WTC11 (cell line): Measurements from ENCODE around the gene IPO13. TPM values are rescaled to one million over a fixed set of nuclear protein-coding genes. Genes with fewer than 3 reads are reported as not detected.

Source experiments
- ATAC-seq: fragments of 200-7000 bp; cut with Tn5 transposase; 2 replicates; pipeline ENCODE4 v1.10.0; 2021; ENCODE audit warnings: mild to moderate bottlenecking, moderate library complexity
- CTCF ChIA-PET: fragments of 300-600 bp; sonication (Branson Sonifier 250); formaldehyde crosslinking; loops from one replicate; lab custom pipeline; 2021; ENCODE audit warnings: antibody characterized with exemption; lab: Charles Lee
- POLR2A ChIA-PET: fragments of 350-600 bp; sonication (Branson Sonifier 250); formaldehyde crosslinking; loops from one replicate; lab custom pipeline; 2021; ENCODE audit warnings: antibody characterized with exemption; lab: Charles Lee
- DNase-seq: peaks from one replicate; pipeline ENCODE4 v3.0.0; 2021; ENCODE audit warnings: low spot score
- H3K27ac Mint-ChIP-seq: 2 replicates; pipeline ENCODE4 v1.8.0; 2021; ENCODE audit warnings: mixed read lengths
- H3K27me3 Mint-ChIP-seq: 2 replicates; pipeline ENCODE4 v1.8.0; 2021; ENCODE audit warnings: low read depth, mild to moderate bottlenecking, moderate library complexity, mixed read lengths
- H3K36me3 Mint-ChIP-seq: 2 replicates; pipeline ENCODE4 v1.8.0; 2021; ENCODE audit warnings: mixed read lengths
- H3K4me1 Mint-ChIP-seq: 2 replicates; pipeline ENCODE4 v1.8.0; 2022; ENCODE audit warnings: mixed read lengths
- H3K4me3 Mint-ChIP-seq: 2 replicates; pipeline ENCODE4 v1.8.0; 2021; ENCODE audit warnings: mild to moderate bottlenecking, moderate library complexity, mixed read lengths
- H3K9me3 Mint-ChIP-seq: 2 replicates; pipeline ENCODE4 v1.8.0; 2021; ENCODE audit warnings: mixed read lengths
- CREM ChIP-seq: sonication (generic); formaldehyde crosslinking; IDR thresholded peaks from 2 replicates; pipeline ENCODE4 v1.8.1; 2022; ENCODE audit warnings: mild to moderate bottlenecking, missing genetic modification reagents, moderate library complexity
- EMX1 ChIP-seq: fragments of 250-450 bp; sonication (Bioruptor Pico); IDR thresholded peaks from 2 replicates; pipeline ENCODE4 v1.8.0; 2021; ENCODE audit warnings: mild to moderate bottlenecking
- FOXJ3 ChIP-seq: sonication (generic); formaldehyde crosslinking; IDR thresholded peaks from 2 replicates; pipeline ENCODE4 v1.9.0; 2021; ENCODE audit warnings: missing genetic modification reagents, mild to moderate bottlenecking, borderline replicate concordance
- GTF2I ChIP-seq: fragments of 250-450 bp; sonication (Bioruptor Pico); conservative IDR thresholded peaks from 2 replicates; pipeline ENCODE4 v1.4.0; 2021; ENCODE audit warnings: mild to moderate bottlenecking
- HMGA2 ChIP-seq: fragments of 250-450 bp; sonication (Bioruptor Pico); IDR thresholded peaks from 2 replicates; pipeline ENCODE4 v1.4.0; 2021; ENCODE audit warnings: mild to moderate bottlenecking, moderate library complexity
- IRF2 ChIP-seq: sonication (generic); formaldehyde crosslinking; IDR thresholded peaks from 2 replicates; pipeline ENCODE4 v1.8.0; 2022; ENCODE audit warnings: low read depth, missing genetic modification reagents, borderline replicate concordance
- JUN ChIP-seq: sonication (generic); formaldehyde crosslinking; IDR thresholded peaks from 2 replicates; pipeline ENCODE4 v1.8.0; 2023; ENCODE audit warnings: mild to moderate bottlenecking, missing genetic modification reagents
- MXD4 ChIP-seq: fragments of 250-450 bp; sonication (Bioruptor Pico); IDR thresholded peaks from 2 replicates; pipeline ENCODE4 v1.8.0; 2021; ENCODE audit warnings: mild to moderate bottlenecking, moderate library complexity, borderline replicate concordance
- NFE2L1 ChIP-seq: sonication (generic); formaldehyde crosslinking; IDR thresholded peaks from 2 replicates; pipeline ENCODE4 v1.8.1; 2023; ENCODE audit warnings: missing genetic modification reagents
- NFYB ChIP-seq: sonication (generic); formaldehyde crosslinking; conservative IDR thresholded peaks from 2 replicates; pipeline ENCODE4 v1.8.0; 2022; ENCODE audit warnings: low read depth, missing genetic modification reagents
- PREB ChIP-seq: sonication (generic); formaldehyde crosslinking; IDR thresholded peaks from 2 replicates; pipeline ENCODE4 v1.8.1; 2022; ENCODE audit warnings: mild to moderate bottlenecking, missing genetic modification reagents, moderate library complexity, borderline replicate concordance
- RORB ChIP-seq: fragments of 250-450 bp; sonication (Bioruptor Pico); IDR thresholded peaks from 2 replicates; pipeline ENCODE4 v1.9.0; 2021; ENCODE audit warnings: mild to moderate bottlenecking
- SMAD3 ChIP-seq: sonication (generic); formaldehyde crosslinking; IDR thresholded peaks from 2 replicates; pipeline ENCODE4 v1.8.0; 2022; ENCODE audit warnings: missing genetic modification reagents, mild to moderate bottlenecking, borderline replicate concordance
- STAT6 ChIP-seq: sonication (generic); formaldehyde crosslinking; conservative IDR thresholded peaks from 2 replicates; pipeline ENCODE4 v1.8.1; 2023; ENCODE audit warnings: mild to moderate bottlenecking, low read depth, missing genetic modification reagents, moderate library complexity
- TEAD1 ChIP-seq: sonication (generic); formaldehyde crosslinking; IDR thresholded peaks from 2 replicates; pipeline ENCODE4 v1.8.0; 2022; ENCODE audit warnings: mild to moderate bottlenecking, missing genetic modification reagents
- USF2 ChIP-seq: sonication (generic); formaldehyde crosslinking; IDR thresholded peaks from 2 replicates; pipeline ENCODE4 v1.8.1; 2023; ENCODE audit warnings: mild to moderate bottlenecking, missing genetic modification reagents, moderate library complexity
- ZBTB21 ChIP-seq: sonication (generic); formaldehyde crosslinking; IDR thresholded peaks from 2 replicates; pipeline ENCODE4 v1.8.1; 2023; ENCODE audit warnings: mild to moderate bottlenecking, missing genetic modification reagents, borderline replicate concordance
- ZBTB43 ChIP-seq: sonication (generic); formaldehyde crosslinking; IDR thresholded peaks from 2 replicates; pipeline ENCODE4 v1.8.1; 2023; ENCODE audit warnings: mild to moderate bottlenecking, missing genetic modification reagents
- ZNF121 ChIP-seq: sonication (generic); formaldehyde crosslinking; IDR thresholded peaks from 2 replicates; pipeline ENCODE4 v1.8.0; 2023; ENCODE audit warnings: missing genetic modification reagents
- ZNF281 ChIP-seq: sonication (generic); formaldehyde crosslinking; IDR thresholded peaks from 2 replicates; pipeline ENCODE4 v1.8.0; 2023; ENCODE audit warnings: mild to moderate bottlenecking, missing genetic modification reagents
- ZNF396 ChIP-seq: fragments of 250-450 bp; sonication (Bioruptor Pico); IDR thresholded peaks from 2 replicates; pipeline ENCODE4 v1.8.0; 2021; ENCODE audit warnings: mild to moderate bottlenecking, moderate library complexity, borderline replicate concordance
- ZNF416 ChIP-seq: fragments of 250-450 bp; sonication (Bioruptor Pico); IDR thresholded peaks from 2 replicates; pipeline ENCODE4 v1.9.0; 2021; ENCODE audit warnings: mild to moderate bottlenecking, inconsistent platforms
- total RNA-seq: library from RNA; stranded (reverse); gene quantifications from 3 replicates; pipeline ENCODE4 v1.2.3, GENCODE V29; 2021

Gene IPO13
- total RNA-seq, 1 experiment from 2014 or later: 24.2 TPM

- TF ChIP-seq FOXJ3 (CRISPR knock-in tag): no peak
- TF ChIP-seq SMAD3 (CRISPR knock-in tag): no peak
- TF ChIP-seq NFYB: no peak
- TF ChIP-seq ZBTB21 (CRISPR knock-in tag): no peak
These were observed 4.6 kb downstream of the IPO13 start (continued) for GRCh38 chr1:43951021-43951985.

- CTCF ChIA-PET: interaction anchor here (0.6 to 2.8 kb wide), 12 partner anchors 13 to 300 kb away, joined by 3 to 46 read pairs (median 4); partner anchors contain the start of genes ARTN and DPH2
- TF ChIP-seq NFE2L1 (CRISPR knock-in tag) (no peak), PREB (no peak), ZBTB43 (CRISPR knock-in tag) (no peak), ZNF416 (CRISPR knock-in tag) (no peak), IRF2 (CRISPR knock-in tag) (no peak), USF2 (CRISPR knock-in tag) (no peak), GTF2I (CRISPR knock-in tag) (no peak), CREM (no peak), ZNF121 (CRISPR knock-in tag) (no peak)
- TF ChIP-seq, all 79 proteins: peak for 0
- ATAC-seq (peak; percentile 96), DNase-seq (peak; percentile 66)
- H3K27ac Mint-ChIP-seq: peak overlapping the region; percentile 50; the same call in 1 of the 2 replicates
- POLR2A ChIA-PET: interaction anchor here (0.5 to 1.4 kb wide), 6 partner anchors 9 to 298 kb away, joined by 3 to 4 read pairs (median 4); no protein-coding TSS in a partner anchor
- H3K4me3 Mint-ChIP-seq: no peak overlapping the region
- H3K9me3 Mint-ChIP-seq: no peaks in the 10 kb centered on the region
- H3K36me3 Mint-ChIP-seq: peaks cover 10% of the 10 kb centered on the region; the same call in 1 of the 2 replicates
- H3K4me1 Mint-ChIP-seq: peaks cover 18% of the 10 kb centered on the region
- H3K27me3 Mint-ChIP-seq: no peaks in the 10 kb centered on the region
These were observed 6.1 kb downstream of the IPO13 start for GRCh38 chr1:43952731-43953346.

GRCh38 chr1:43953361-43953760 lies 6.6 kb downstream of the IPO13 start:
- Mint-ChIP-seq H3K9me3 (no peaks in the 10 kb centered on the region), H3K36me3 (peaks cover 10% of the 10 kb centered on the region; the same call in 1 of the 2 replicates), H3K4me1 (peaks cover 12% of the 10 kb centered on the region), H3K27me3 (no peaks in the 10 kb centered on the region), H3K27ac (no peak overlapping the region), H3K4me3 (no peak overlapping the region)
- POLR2A ChIA-PET: interaction anchor here (0.5 to 1.4 kb wide), 7 partner anchors 10 to 298 kb away, joined by 3 to 4 read pairs (median 4); no protein-coding TSS in a partner anchor
- CTCF ChIA-PET: interaction anchor here (0.6 to 2.8 kb wide), 12 partner anchors 14 to 300 kb away, joined by 3 to 46 read pairs (median 4); partner anchors contain the start of genes ARTN and DPH2
- DNase-seq: no peak
- no peak for ATAC-seq
- TF ChIP-seq EMX1 (CRISPR knock-in tag): no peak
- TF ChIP-seq RORB (CRISPR knock-in tag): no peak
- no peak for TF ChIP-seq STAT6
- no peak for TF ChIP-seq SMAD3 (CRISPR knock-in tag)
- no peak for TF ChIP-seq JUN (CRISPR knock-in tag)
- no peak for TF ChIP-seq CREM
- TF ChIP-seq MXD4 (CRISPR knock-in tag): no peak
- TF ChIP-seq TEAD1: no peak
- TF ChIP-seq HMGA2 (CRISPR knock-in tag): no peak
- no peak for TF ChIP-seq ZNF281 (CRISPR knock-in tag)
- TF ChIP-seq ZNF396 (CRISPR knock-in tag): no peak
